ENCODE results near the gene ANXA11.
A peak's percentile ranks its signal among the peaks of the same experiment; 100 is the strongest.
"Not testable (repeated sequence)": the region's sequence is repeated elsewhere in the genome, so short reads cannot be mapped to it uniquely, and the experiment has no call there.

Gene ANXA11

DNA sequence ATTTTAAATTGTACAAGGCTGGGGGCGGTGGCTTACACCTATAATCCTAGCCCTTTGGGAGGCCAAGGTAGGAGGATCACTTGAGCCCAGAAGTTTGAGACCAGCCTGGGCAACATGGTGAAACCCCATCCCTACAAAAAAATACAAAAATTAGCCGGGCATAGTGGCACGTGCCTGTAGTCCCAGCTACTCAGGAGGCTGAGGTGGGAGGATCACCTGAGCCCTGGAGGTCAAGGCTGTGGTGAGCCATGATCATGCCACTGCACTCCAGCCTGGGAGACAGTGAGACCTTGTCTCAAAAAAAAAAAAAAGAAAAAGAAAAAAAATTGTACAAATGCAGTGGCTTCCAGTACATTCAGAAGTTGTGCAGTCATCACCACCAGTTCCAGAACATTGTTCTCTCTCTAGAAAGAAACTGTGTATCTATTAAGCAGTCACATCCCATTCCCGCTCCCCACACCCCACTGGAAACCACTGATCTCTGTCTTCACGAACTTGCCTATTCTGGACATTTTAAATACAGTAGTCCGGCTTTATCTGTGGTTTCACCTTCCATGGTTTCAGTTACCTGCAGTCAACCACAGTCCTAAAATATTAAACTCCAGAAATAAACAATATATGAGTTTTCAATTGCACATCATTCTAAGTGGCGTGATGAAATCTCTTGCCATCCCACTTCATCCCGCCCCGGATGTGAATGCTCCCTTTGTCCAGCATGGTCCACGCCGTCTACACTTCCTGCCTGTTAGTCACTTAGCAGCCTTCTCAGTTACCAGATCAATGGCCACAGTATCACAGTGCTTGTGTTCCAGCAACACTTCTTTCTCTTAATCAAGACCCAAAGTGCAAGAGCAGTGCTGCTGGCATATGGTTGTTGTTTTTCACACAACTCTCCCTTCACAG lies 59.7 kb downstream of the ANXA11 start:
- H4K8ac ChIP-seq (ENCODE audit: low read length): peak overlapping the region; percentile 41
- DNase-seq: peak; percentile 57
- H3K4me3 ChIP-seq (ENCODE audit: insufficient read depth in 1 of 2, low read depth in 1 of 2, low read length in 2 of 2); H2AK5ac ChIP-seq (ENCODE audit: low read length, severe bottlenecking); H2BK120ac ChIP-seq (ENCODE audit: low read depth, low read length); H3K27me3 ChIP-seq (ENCODE audit: control insufficient read depth in 1 of 2, insufficient read depth in 1 of 2, low read length in 2 of 2); H3K14ac ChIP-seq (ENCODE audit: low read length in 2 of 2); H3K23ac ChIP-seq (ENCODE audit: low read length in 2 of 2); H3K9me3 ChIP-seq (ENCODE audit: control insufficient read depth, low read length); H2BK5ac ChIP-seq (ENCODE audit: low read depth, low read length, poor library complexity, severe bottlenecking); H2BK12ac ChIP-seq (ENCODE audit: low read length in 2 of 2); H3K27ac ChIP-seq (ENCODE audit: low read length, poor library complexity, severe bottlenecking); H3K4ac ChIP-seq (ENCODE audit: low read depth in 1 of 2, low read length in 2 of 2); H3K79me1 ChIP-seq (replicated peaks; ENCODE audit: low read length, poor library complexity, severe bottlenecking); H3K4me1 ChIP-seq (ENCODE audit: control insufficient read depth, insufficient read depth, low read depth, low read length); H3K4me2 ChIP-seq (ENCODE audit: low read length, poor library complexity, severe bottlenecking); H2AFZ ChIP-seq (ENCODE audit: low read depth, low read length): not testable (repeated sequence)
- peak overlapping the region; percentile 47 for H3K9ac ChIP-seq (ENCODE audit: low read length)
- peak overlapping the region; percentile 61 for H4K91ac ChIP-seq (ENCODE audit: low read length)
- peaks cover 16 to 53% of the 10 kb centered on the region in 2 experiments for H3K36me3 ChIP-seq (ENCODE audit: control insufficient read depth in 1 of 2, insufficient read depth in 2 of 2, low read depth in 1 of 2, low read length in 2 of 2)
- peak overlapping the region; percentile 18 to 54 for H3K18ac ChIP-seq (ENCODE audit: low read depth in 1 of 2, low read length in 2 of 2)
- H2BK15ac ChIP-seq (ENCODE audit: low read depth, poor library complexity, severe bottlenecking): peak overlapping the region; percentile 69
- 75% methylated on average over 11 of the region's 11 CpGs for WGBS

DNA sequence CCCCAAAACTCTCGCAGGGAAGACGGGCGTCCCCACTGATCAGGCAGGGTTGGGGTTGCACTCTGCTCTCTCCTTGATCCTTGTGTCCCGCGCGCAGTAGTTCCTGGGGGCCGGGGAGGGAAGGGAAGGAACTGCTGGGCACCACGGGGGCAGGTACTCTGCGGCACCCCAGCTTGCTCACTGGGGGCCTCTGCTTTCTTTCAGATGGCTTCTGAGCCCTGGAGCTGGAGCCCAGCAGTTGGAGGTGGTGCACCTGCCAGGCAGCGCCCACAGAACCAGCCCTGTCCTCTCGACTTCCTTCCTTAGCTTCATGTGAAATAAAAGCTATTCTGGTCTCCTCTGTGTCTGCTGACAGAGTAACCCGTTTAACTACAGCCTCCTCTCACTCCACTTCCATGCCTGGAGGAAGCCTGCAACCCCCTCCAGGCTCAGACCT lies 60.6 kb downstream of the ANXA11 start:
- Histone ChIP-seq H2BK12ac (ENCODE audit: low read length in 2 of 2) (no peak overlapping the region), H3K36me3 (ENCODE audit: control insufficient read depth in 1 of 2, insufficient read depth in 2 of 2, low read depth in 1 of 2, low read length in 2 of 2) (peaks cover 13 to 50% of the 10 kb centered on the region in 2 experiments), H3K27me3 (ENCODE audit: control insufficient read depth in 1 of 2, insufficient read depth in 1 of 2, low read length in 2 of 2) (no peaks in the 10 kb centered on the region), H3K4me1 (ENCODE audit: control insufficient read depth, insufficient read depth, low read depth, low read length) (peaks cover 4% of the 10 kb centered on the region), H3K23ac (ENCODE audit: low read length in 2 of 2) (no peak overlapping the region), H2AFZ (ENCODE audit: low read depth, low read length) (no peak overlapping the region), H3K4ac (ENCODE audit: low read depth in 1 of 2, low read length in 2 of 2) (peak overlapping the region in 1 of 2 experiments; percentile 49), H3K9me3 (ENCODE audit: control insufficient read depth, low read length) (peaks cover 8% of the 10 kb centered on the region), H2BK120ac (ENCODE audit: low read depth, low read length) (peak overlapping the region; percentile 12), H2BK15ac (ENCODE audit: low read depth, poor library complexity, severe bottlenecking) (no peak overlapping the region), H3K14ac (ENCODE audit: low read length in 2 of 2) (no peak overlapping the region), H3K4me3 (ENCODE audit: insufficient read depth in 1 of 2, low read depth in 1 of 2, low read length in 2 of 2) (no peak overlapping the region), H2AK5ac (ENCODE audit: low read length, severe bottlenecking) (peak overlapping the region; percentile 52), H3K27ac (ENCODE audit: low read length, poor library complexity, severe bottlenecking) (no peak overlapping the region), H3K4me2 (ENCODE audit: low read length, poor library complexity, severe bottlenecking) (no peak overlapping the region), H4K8ac (ENCODE audit: low read length) (peak overlapping the region; percentile 70), H3K79me1 (replicated peaks; ENCODE audit: low read length, poor library complexity, severe bottlenecking) (no peaks in the 10 kb centered on the region), H3K18ac (ENCODE audit: low read depth in 1 of 2, low read length in 2 of 2) (peak overlapping the region in 1 of 2 experiments; percentile 54), H3K9ac (ENCODE audit: low read length) (peak overlapping the region; percentile 42), H2BK5ac (ENCODE audit: low read depth, low read length, poor library complexity, severe bottlenecking) (no peak overlapping the region), H4K91ac (ENCODE audit: low read length) (peak overlapping the region; percentile 59)
- no peak for DNase-seq
- 81% methylated on average over 12 of the region's 12 CpGs for WGBS

DNA sequence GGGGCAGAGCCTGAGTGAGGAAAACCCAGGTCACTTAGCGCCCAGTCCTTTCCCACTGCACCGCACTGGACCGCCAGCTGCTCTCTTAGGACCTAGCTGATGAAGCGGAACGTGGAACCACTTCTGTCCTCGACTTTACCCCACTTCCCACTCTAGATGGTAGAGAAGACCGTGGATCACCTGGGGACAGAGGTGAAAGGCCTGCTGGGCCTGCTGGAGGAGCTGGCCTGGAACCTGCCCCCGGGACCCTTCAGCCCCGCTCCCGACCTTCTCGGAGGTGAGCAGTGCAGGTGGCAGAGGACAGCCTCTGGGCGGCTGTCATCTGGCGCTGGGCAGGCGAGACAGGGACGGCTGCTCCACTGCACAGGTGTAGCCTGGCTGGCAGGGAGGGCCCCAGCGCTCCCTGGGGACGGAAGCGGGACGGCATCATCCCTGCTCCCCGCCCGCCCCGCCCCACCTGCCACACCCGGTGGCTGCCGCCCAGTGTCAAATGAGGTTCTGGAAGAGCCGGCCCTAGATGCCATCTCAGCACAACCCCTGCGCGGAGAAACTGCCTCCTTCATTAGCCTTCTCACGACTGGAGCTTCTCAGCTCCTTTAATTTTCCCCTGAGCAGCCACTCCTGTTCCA lies 61.2 kb downstream of the ANXA11 start:
- Histone ChIP-seq H2BK15ac (ENCODE audit: low read depth, poor library complexity, severe bottlenecking) (no peak overlapping the region), H3K18ac (ENCODE audit: low read depth in 1 of 2, low read length in 2 of 2) (peak overlapping the region; percentile 29 to 41), H3K4me3 (ENCODE audit: insufficient read depth in 1 of 2, low read depth in 1 of 2, low read length in 2 of 2) (no peak overlapping the region), H2BK120ac (ENCODE audit: low read depth, low read length) (no peak overlapping the region), H4K8ac (ENCODE audit: low read length) (peak overlapping the region; percentile 70), H3K36me3 (ENCODE audit: control insufficient read depth in 1 of 2, insufficient read depth in 2 of 2, low read depth in 1 of 2, low read length in 2 of 2) (peaks cover 12 to 47% of the 10 kb centered on the region in 2 experiments), H3K27me3 (ENCODE audit: control insufficient read depth in 1 of 2, insufficient read depth in 1 of 2, low read length in 2 of 2) (no peaks in the 10 kb centered on the region), H3K23ac (ENCODE audit: low read length in 2 of 2) (no peak overlapping the region), H3K4ac (ENCODE audit: low read depth in 1 of 2, low read length in 2 of 2) (peak overlapping the region; percentile 8 to 49), H3K9me3 (ENCODE audit: control insufficient read depth, low read length) (peaks cover 5% of the 10 kb centered on the region), H3K79me1 (replicated peaks; ENCODE audit: low read length, poor library complexity, severe bottlenecking) (no peaks in the 10 kb centered on the region), H3K14ac (ENCODE audit: low read length in 2 of 2) (no peak overlapping the region), H3K4me2 (ENCODE audit: low read length, poor library complexity, severe bottlenecking) (no peak overlapping the region), H2AK5ac (ENCODE audit: low read length, severe bottlenecking) (no peak overlapping the region), H3K9ac (ENCODE audit: low read length) (peak overlapping the region; percentile 42), H2AFZ (ENCODE audit: low read depth, low read length) (no peak overlapping the region), H4K91ac (ENCODE audit: low read length) (peak overlapping the region; percentile 59), H2BK12ac (ENCODE audit: low read length in 2 of 2) (peak overlapping the region in 1 of 2 experiments; percentile 18), H2BK5ac (ENCODE audit: low read depth, low read length, poor library complexity, severe bottlenecking) (no peak overlapping the region), H3K27ac (ENCODE audit: low read length, poor library complexity, severe bottlenecking) (no peak overlapping the region), H3K4me1 (ENCODE audit: control insufficient read depth, insufficient read depth, low read depth, low read length) (peaks cover 4% of the 10 kb centered on the region)
- 75% methylated on average over 28 of the region's 28 CpGs for WGBS
- DNase-seq: no peak

Measured in mesenchymal stem cell (in vitro differentiated cells and primary cell).